HG02588 (cell line): ENCODE measurements around the gene MED17.

ENCODE experiments used
- ATAC-seq: cut with Tn5 transposase; IDR thresholded peaks from one replicate; pipeline ENCODE4 v1.9.1; 2021; ENCODE audit warnings: mild to moderate bottlenecking, moderate library complexity; ENCODE audit not compliant: unreplicated experiment

MED17 gene

DNA sequence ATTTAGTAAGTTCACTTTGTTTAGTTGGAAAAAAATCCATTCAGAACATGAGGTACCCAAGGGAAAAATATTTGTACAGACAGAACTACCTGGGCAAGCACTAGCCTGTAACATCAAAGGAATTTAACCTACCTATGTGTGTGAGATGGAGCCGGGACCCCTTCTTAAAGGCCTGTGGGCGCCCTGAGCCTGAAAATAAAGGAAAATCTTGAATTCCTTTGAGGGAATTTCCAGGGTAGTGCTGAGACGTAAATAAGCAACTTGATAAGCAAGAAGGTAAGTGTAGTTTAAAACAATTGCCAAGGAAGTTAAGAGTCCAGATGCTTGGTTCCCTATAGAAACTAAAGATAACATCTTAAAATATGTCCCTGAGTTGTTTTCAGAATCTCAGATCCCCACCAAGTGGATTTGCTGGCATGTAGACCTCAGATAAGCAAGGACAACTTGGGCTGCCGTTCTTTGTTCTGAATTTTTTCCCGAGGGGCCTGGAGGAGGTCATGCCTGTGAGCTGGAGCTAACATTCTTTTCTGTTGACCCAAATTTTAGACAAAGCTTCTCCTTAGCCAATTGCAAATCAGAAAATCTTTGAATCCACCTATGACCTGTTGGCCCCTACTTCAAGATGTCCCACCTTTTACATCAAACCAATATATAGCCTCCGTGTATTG is 31.0 kb downstream of the MED17 start:
- no peak for ATAC-seq

DNA sequence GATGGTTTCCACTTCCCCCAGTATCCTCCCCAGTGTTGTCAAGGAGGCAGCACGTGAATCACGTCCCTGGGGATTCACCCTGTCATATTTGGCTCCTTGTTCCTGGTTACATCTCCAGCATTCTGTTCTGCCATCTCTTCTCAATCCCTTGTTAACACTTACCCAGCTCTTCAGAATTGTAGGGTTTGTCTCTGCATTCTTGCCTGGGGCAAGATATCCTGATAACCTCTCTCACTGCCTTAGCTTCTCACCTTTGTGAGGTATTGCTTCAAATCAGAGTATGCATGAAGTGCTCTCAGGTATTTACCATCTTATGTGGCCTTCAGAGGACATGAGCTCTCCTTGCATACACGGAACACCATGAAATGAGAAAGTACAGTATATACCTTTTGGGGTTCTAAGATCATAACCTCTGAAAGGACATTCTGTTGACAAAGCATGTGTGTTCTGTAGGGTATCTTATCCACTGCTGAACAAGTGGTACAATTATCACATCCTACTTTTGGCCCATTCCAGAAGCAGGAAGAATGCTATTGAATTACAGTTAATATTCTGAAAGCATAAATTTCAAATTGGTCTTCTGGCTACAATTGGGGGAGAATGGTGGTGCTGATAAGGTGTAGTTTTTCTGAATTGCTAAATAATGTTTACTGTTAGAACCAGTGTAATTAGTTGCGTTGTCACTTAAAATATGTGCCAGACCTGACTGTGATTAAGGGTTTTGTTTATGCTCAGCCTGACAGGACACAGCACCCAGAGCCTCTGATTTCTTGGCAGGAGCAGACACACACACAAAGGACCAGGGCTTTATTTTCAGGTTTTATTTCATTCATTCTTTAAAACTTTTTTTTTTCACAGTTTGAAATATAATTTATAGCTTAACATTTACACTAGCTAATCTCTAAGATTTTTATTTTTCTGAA is 33.6 kb downstream of the MED17 start:
- ATAC-seq: no peak

DNA sequence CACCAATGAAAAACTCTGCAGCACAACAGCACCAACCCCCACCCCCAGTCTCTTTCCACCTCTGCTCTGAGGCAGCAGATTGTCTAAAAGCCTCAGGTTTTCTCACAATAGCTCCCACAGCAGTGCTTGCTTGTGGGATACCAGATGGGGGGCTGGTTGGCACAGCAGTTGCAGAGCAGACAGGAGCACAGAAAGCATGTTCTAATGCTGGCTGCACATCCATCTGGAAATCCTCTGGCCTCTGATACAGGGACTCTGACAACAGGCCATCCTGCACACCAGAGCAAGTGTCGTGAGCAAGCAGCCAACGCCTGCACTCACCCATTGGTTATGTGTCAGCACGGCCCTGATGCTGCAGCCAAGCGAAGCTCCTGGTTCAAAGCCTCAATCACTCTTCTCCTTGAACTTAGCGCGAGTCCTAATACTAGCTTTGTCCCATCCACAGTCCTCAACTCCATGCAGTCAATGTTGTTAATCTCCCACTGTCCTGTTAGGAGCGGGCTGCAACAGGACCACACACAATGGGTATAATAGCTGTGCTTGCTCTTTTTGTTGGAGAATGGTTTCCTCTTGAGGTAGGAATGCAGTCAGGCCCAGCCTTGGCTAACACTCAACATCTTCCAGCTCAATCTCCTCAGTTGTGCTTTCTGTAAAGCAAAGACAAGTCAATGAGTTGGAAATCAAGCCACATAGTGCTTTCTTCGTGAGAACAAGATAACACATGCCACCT is 36.0 kb downstream of the MED17 start:
- no peak for ATAC-seq

DNA sequence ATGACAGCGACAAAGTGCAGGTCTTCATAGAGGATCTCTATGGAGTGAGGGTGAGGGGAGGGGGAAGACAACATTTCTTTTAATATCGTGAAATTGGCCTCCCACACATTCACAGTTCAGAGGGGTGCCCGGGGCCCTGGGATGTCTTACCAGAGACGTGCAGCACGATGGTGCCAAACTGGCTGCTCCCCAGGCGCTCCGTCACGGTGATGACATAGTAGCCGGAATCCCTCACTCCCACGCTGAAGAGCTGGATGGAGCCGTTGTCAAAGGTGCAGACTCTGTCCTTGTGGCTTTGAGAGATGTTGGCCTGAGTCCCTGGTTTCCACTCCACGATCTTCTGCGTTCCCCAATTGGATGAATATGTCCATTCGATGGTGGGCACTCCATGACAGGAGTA is 36.8 kb downstream of the MED17 start:
- ATAC-seq: no peak

DNA sequence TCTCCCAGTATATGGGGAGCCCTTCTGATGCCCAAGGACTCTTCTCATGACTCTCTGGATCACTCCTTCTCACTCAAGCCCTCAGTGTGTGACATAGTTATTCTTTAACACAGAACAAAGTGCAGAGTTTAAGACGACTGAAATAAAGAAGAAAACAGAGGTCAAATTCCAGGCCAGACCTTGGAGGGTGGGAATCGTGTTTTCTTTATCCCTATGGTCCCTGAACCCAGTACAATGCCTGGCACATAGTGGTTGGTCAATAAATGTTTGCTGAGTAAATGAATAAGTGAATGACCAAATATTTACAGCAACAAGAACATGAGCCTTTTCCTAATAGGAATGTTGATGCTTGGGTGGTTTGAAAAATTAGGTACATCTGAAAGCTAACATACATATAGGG is 37.5 kb downstream of the MED17 start:
- ATAC-seq: no peak

DNA sequence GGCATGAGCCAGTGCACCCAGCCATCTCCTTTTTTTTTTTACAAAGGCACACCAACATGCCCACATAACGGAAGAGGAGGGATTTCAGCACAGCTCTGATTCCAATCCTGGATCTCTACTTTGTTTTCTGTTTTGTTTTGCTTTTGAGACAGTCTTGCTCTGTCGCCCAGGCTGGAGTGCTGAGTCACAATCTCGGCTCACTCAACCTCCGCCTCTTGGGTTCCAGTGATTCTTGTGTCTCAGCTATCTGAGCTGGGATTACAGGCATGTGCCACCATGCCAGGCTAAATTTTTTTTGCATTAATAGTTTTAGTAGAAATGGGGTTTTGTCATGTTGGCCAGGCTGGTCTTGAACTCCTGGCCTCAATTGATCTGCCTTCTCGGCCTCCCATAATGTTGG is 38.3 kb downstream of the MED17 start:
- no peak for ATAC-seq

DNA sequence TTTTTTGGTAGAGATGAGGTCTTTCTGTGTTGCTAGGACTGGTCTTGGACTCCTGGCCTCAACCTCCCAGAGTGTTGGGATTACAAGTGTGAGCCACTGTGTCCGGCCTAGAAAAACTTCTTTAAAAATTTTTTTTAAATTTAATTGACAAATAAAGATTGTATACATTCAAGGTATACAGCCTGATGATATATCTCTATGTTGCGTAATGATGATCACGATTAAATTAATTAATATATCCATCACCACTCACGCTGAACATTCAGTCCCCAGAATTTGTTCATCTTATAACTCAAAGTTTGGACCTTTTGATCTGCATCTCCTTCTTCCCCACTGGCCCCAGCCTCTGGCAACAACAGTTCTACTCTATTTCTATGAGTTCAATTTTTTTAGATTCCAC is 39.1 kb downstream of the MED17 start:
- ATAC-seq: no peak

DNA sequence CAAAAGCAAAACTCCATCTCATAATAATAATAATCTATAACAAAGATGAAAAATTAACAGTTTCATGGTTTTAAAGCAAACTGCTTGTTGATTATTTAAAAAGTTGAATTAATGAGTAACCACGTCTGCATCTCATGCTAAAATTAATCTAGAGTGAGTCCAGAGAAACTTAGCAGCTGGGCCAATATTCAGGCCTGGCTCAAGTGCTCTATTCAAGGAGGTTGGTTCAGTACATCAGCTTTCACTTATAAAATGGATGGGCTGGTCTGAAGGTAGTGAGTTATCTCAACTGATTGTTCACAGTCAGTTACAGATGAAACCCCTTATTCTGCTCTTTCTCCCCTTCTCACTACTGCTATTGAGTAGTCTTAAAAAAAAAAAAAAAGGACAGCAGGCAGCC is 43.3 kb downstream of the MED17 start:
- ATAC-seq: no peak

DNA sequence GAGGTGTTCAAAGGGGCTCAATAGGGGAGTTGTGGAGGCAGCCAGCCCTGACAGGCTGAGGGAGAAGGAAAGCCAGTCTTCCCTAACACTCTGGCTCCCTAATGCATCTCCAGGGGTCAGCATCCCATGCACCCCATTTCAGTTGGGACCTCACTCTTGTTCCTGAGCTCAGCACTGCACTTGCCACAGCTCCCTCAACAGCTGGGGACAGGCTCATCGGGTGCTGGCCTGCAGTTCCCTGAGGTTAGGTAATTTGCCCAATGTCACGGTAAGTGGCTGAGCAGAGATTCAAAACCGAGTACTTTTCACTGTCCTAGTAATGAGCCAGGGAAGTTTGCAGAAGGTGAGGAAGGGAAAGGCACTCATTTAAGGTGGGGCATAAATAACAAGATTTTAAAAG is 45.5 kb downstream of the MED17 start:
- ATAC-seq: no peak

DNA sequence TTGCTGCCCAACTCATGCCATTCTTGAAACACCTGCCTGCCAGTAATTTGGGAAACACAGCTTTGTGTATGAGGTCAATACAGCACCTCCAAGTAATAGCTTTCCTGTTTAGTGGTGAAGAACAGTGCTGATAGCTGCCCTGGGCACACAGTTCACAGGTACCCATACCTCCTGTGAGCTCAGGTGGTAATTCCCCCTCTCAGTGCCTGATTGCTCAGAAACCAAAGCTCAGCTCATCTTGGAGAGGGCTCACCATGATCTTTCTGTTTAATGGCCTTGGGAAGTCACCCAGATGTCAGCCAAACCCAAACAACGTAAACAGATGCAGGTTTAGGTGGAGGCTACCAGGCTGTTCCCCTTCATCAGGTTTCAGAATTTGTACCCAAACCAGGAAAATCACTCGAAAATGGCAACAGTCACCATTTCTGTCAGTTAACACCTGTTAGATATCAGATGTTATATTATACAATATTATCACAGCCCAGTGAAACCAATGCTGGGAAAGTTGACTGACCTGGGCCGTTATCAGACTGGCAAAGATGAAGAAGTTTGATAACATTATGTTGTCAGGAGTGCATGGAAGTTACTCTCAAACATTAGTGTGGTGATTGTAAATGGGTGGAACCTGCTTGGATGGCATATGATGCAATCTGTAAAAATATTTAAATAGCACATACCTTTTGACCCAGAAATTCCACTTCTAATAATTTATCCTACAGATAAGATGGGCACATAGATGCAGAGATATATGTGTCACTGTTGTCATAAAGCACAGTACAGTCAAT is 47.5 kb downstream of the MED17 start:
- ATAC-seq: no peak

DNA sequence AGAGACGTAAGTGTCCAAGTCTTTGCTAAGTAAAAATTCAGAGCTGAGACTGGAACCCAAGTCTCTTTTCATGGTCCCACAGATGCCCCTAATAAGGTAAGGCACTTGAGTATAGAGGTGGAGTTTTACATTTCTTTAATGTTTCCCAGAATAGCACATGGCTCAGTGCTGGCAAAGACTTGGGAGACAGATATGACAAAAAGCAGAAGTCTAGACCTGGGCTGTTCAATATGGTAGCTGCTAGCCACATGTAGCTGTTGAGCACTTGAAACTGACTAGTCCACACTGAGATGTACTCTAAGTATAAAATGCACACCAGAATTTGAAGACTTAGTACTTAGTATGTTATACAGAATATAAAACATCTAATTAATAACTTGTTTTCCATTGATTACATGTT is 48.7 kb downstream of the MED17 start:
- ATAC-seq: no peak

DNA sequence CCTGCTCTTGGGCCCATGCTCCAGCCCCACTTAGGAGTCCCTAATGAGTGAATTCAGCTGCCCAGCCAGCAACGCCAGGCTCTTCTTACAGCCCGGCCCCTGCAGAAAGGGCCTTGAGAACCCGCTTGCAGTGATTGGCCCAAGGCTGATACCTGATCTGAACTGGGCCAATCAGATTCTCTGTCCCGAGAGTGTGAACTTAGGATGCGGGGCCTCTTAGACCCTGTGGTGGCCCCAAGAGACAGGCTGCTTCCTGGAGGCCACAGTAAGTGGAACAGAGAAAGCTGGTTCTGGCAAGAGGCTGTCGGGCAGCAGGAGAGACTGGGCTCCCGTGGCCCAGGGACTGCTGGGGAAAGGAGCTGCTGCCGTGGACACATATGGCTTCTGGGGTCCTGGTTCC is 54.9 kb downstream of the MED17 start:
- ATAC-seq: no peak

DNA sequence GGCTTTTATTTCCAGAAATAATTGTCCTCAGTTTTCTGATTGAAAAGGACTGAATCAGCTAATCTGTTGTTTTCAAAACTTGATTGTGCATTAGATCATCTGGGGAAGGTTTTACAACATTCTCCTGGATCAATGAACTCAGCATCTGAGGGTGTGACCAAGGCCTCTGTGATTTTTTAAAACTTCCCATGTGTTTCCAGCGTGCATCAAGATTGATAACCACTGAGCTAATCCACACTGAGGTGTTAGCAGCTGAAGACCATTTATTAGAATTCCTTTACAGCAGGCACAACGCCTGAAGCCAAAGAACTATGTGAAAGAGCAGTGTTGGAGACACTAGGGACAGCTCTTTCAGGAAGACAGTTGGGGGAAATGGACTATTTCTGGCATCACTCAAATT is 56.1 kb downstream of the MED17 start:
- no peak for ATAC-seq

DNA sequence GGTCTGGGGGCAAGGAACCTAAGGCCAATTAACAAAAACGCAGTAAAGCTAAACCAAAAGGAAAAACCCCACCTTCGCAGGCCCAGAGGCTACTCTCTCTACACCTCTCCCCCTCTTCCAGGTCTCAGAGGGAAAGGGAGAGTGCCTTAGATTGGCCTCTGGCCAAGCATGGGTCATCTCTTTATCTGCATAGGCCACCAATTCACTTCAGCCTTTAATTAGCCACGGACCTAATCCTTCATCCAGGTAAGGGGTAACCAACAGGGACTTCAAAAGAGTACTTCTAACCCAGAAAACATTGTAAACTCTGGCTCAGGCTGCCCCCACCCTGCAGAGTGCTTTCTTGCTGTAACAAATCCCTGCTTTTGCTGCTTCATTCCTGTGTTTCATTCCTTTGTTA is 56.9 kb downstream of the MED17 start:
- no peak for ATAC-seq

DNA sequence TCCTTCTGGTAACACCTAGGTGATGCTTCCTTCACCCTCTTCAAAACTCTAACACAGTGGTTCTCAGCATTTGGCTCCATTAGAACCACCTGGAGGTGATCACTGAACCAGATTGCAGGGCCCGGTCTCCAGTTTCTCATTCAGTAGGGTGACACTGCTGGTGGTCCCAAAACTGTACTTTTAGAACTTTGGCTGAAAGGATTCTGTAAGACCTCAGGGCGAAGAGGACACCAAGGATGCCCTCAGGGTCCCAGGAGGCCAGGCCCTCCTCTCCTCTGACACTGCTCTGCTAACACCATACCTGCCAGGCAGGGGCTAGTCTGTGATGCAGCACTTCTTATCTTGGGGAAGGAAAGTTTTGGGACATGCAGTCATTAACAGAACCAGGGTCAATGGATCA is 57.4 kb downstream of the MED17 start:
- ATAC-seq: no peak

DNA sequence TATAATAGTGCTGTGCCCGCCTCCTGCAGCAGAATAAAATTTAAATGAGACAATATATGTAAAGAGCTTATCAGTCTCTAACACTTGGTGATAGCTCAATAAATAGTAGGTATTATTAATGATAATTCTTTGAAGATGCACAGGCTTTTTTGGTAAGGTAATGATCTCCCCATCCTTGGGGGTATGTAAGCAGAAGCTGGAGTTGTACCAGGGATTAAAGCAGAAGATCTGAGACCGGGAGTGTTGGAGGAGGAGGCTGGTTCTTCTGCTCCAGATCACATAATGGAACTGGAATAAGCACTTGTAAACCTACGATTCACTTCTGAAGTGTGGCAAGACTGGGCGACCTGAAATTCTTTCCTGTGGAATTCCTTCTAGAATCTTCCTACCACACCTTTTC is 58.0 kb downstream of the MED17 start:
- no peak for ATAC-seq

DNA sequence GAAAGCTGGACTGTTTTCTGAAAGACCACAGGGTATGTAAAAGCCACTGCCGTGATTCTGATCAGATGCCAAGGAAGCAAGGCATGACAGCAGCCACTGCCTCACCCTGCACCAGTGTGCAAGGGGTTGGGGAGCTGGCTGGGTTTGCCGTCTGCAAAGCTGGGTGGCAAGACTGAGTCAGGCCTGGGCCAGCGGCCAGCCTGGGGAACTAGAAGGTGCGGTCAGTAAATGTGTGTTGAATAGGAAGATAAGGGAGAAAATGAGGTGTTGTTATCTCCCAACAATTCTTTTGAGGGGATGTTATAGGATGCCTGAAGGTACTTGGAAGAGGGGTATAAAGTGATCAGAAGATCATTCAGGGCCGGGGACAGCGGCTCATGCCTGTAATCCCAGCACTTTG is 58.4 kb downstream of the MED17 start:
- ATAC-seq: no peak

DNA sequence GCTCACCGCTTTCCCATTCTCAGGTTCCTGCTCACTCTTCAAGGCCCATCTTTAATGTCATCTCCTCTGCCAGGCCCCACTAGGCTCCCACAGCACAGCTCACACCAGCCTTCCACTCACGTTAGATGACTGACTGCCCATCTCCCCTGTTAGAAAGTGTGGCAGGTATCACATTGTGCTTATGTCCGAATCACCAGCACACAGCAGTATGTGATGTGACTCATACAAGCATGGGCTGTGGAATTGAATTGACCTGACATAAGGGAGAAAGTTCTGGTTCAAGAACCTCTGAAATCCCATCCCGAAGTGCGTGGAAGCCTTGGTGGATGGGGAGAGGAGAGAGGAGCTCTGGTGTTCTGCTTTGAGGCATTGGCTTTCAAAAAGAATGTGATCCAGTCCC is 59.8 kb downstream of the MED17 start:
- ATAC-seq: no peak

DNA sequence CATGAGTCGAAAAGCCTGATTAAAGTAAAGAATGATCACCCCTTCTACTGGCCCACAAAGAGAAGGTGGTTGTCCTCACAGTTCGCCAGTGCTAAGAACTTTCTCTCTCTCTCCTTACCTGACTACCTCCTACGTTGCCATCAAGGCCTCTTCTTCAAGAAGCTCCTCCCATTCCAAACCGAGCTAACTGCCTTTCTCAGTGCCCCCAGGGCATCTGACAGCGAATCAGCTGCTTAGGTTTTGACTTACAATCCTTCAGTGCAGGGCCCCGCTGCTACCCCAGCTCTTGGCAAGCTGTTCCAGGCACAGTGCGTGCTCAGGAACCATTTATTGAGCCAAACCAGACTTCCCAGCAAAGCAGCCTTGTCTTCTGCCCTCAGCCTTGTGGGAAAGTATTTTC is 60.5 kb downstream of the MED17 start:
- no peak for ATAC-seq

DNA sequence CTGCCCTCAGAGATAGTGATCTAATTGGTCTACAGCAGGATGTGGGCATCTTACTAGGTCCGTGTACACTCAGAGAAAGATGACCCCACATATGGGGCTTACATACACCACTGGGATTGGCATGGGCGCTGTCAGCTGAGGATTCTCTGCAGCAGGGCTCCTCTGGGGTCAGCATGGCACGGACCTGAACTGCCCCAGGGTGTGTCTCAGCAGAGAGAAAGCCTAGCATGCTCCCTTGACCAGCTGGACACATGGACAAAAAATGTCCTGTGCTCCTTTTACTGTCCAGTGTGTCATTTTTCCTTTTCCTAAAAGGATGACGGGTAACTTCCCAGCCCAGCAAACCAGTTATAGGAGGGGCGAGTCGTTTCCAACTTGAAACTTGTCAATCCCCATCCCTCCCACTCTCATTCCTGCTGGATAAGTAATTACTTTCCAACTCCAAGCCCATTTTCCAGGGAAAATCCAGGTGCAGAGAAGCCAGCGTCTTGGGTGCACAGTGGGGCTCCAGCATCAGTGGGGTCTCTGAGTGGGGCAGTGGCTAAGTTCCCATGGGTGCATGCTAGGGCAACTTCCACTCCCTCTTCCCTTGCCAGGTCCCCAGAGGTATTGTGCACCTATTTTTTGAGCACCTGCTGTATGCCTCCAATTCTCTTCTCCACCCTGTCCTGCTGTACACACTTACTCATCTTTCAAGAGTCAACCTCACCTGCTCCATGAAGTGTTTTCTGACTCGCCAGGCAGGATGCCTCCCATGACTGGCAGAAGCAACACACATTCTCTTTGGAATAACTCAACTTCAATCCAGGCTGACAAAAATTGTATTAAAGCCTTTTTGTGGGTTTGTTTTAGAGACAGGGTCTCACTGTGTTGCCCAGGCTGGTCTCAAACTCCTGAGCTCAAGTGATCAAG is 61.4 kb downstream of the MED17 start:
- ATAC-seq: no peak
